ENCODE data around the gene CEP170B. TPM values are rescaled to one million over a fixed set of nuclear protein-coding genes. Genes with fewer than 3 reads are reported as not detected.

CEP170B gene
- total and polyA plus RNA-seq, 2 of the 13 experiments (the other 11 are each of a cell fraction or from before 2014, with no cell fraction given) = 4.3 to 8.8 TPM

DNA sequence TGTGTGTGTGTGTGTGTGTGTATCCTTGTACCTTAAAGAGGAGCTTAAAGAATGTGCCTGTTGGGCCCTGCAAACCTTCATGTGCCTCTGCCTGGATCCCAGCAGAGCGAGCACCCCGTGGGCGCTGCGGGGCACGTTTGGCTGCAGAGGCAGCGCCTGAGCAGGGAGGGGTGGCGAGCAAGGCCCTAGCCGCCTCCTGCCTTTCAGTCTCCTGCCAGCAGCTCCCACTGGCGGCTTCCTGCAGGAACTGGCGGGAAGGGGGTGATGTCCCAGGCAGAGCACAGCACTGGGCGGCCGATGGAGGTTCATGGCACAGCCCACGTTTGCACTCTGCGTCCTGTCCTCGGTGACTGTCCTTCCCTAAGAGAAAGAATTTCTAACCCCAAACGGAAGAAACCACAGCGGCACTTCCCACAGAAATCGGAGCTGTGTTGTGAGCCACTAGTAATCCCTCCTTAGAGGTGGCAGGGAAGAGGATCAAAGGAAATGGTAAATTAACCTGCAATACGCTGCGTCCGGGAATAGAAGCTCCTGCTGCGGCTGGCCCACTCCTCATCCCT is 44.3 kb upstream of the CEP170B start (continued):
- no peak; the same call in 1 of the 2 replicates for TF ChIP-seq MTA1 (CRISPR knock-in tag; IDR thresholded peaks at IDR 0.05; ENCODE audit: borderline replicate concordance)
- TF ChIP-seq ZBTB10 (CRISPR knock-in tag; IDR thresholded peaks at IDR 0.05; ENCODE audit: borderline replicate concordance) = no peak
- TF ChIP-seq FOXA1 (IDR thresholded peaks at IDR 0.05) = no peak
- 0 out of 2 replicates have a peak, but pooled peaks have one; percentile 11 for TF ChIP-seq FOXA1 (CRISPR knock-in tag; IDR thresholded peaks at IDR 0.05)
- no peak for TF ChIP-seq ZBTB8A (CRISPR knock-in tag; IDR thresholded peaks at IDR 0.05; ENCODE audit: borderline replicate concordance, low read depth)
- no peak for TF ChIP-seq CEBPG (CRISPR knock-in tag; IDR thresholded peaks at IDR 0.05)
- no peak for TF ChIP-seq ZNF605 (CRISPR knock-in tag; IDR thresholded peaks at IDR 0.05)
- no peak for TF ChIP-seq ZFP1 (CRISPR knock-in tag; IDR thresholded peaks at IDR 0.05)
- no peak for TF ChIP-seq GATAD1 (CRISPR knock-in tag; IDR thresholded peaks at IDR 0.05)
- TF ChIP-seq IRF2 (CRISPR knock-in tag; IDR thresholded peaks at IDR 0.05) = peak; percentile 68; the same call in 1 of the 2 replicates
- no peak for TF ChIP-seq HMG20A (CRISPR knock-in tag; IDR thresholded peaks at IDR 0.05; ENCODE audit: borderline replicate concordance)
- TF ChIP-seq, protein P1, sequence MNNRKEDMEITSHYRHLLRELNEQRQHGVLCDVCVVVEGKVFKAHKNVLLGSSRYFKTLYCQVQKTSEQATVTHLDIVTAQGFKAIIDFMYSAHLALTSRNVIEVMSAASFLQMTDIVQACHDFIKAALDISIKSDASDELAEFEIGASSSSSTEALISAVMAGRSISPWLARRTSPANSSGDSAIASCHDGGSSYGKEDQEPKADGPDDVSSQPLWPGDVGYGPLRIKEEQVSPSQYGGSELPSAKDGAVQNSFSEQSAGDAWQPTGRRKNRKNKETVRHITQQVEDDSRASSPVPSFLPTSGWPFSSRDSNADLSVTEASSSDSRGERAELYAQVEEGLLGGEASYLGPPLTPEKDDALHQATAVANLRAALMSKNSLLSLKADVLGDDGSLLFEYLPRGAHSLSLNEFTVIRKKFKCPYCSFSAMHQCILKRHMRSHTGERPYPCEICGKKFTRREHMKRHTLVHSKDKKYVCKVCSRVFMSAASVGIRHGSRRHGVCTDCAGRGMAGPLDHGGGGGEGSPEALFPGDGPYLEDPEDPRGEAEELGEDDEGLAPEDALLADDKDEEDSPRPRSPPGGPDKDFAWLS (CRISPR knock-in tag; IDR thresholded peaks at IDR 0.05; ENCODE audit: borderline replicate concordance) = no peak
- no peak for TF ChIP-seq ZNF550 (CRISPR knock-in tag; IDR thresholded peaks at IDR 0.05; ENCODE audit: borderline replicate concordance)
- no peak for TF ChIP-seq HOXA9 (CRISPR knock-in tag; IDR thresholded peaks at IDR 0.05; ENCODE audit: borderline replicate concordance)
- no peak for TF ChIP-seq NCOA5 (CRISPR knock-in tag; IDR thresholded peaks at IDR 0.05)
- TF ChIP-seq ZNF512B (CRISPR knock-in tag; IDR thresholded peaks at IDR 0.05; ENCODE audit: borderline replicate concordance) = no peak
- TF ChIP-seq DR1 (CRISPR knock-in tag; IDR thresholded peaks at IDR 0.05) = no peak
- TF ChIP-seq KDM5A (IDR thresholded peaks at IDR 0.05; ENCODE audit: borderline replicate concordance, low read length) = no peak
- TF ChIP-seq ZNF678 (CRISPR knock-in tag; IDR thresholded peaks at IDR 0.05) = no peak
- TF ChIP-seq NFKBIZ (CRISPR knock-in tag; IDR thresholded peaks at IDR 0.05) = no peak
- TF ChIP-seq ZSCAN31 (CRISPR knock-in tag; IDR thresholded peaks at IDR 0.05; ENCODE audit: low read depth) = no peak
- TF ChIP-seq, protein P2, sequence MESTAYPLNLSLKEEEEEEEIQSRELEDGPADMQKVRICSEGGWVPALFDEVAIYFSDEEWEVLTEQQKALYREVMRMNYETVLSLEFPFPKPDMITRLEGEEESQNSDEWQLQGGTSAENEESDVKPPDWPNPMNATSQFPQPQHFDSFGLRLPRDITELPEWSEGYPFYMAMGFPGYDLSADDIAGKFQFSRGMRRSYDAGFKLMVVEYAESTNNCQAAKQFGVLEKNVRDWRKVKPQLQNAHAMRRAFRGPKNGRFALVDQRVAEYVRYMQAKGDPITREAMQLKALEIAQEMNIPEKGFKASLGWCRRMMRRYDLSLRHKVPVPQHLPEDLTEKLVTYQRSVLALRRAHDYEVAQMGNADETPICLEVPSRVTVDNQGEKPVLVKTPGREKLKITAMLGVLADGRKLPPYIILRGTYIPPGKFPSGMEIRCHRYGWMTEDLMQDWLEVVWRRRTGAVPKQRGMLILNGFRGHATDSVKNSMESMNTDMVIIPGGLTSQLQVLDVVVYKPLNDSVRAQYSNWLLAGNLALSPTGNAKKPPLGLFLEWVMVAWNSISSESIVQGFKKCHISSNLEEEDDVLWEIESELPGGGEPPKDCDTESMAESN (CRISPR knock-in tag; conservative IDR thresholded peaks at IDR 0.05) = no peak
- no peak for TF ChIP-seq ZFP37 (CRISPR knock-in tag; IDR thresholded peaks at IDR 0.05; ENCODE audit: borderline replicate concordance)
